Osteocyte (in vitro differentiated cells): ENCODE data around the gene TSHZ3. TPM values are rescaled to one million over a fixed set of nuclear protein-coding genes. Genes with fewer than 3 reads are reported as not detected.

Experiments used
- DNase-seq: peaks from one replicate; pipeline ENCODE4 v3.0.0; 2021; ENCODE audit warnings: mixed read lengths; ENCODE audit not compliant: unreplicated experiment; ENCODE audit errors: extremely low spot score
- H3K27ac Mint-ChIP-seq: one replicate; pipeline ENCODE4 v1.8.0; 2021; ENCODE audit warnings: mild to moderate bottlenecking, mixed read lengths; ENCODE audit not compliant: unreplicated experiment
- H3K27me3 Mint-ChIP-seq: one replicate; pipeline ENCODE4 v1.8.0; 2021; ENCODE audit warnings: mixed read lengths; ENCODE audit not compliant: unreplicated experiment
- H3K36me3 Mint-ChIP-seq: one replicate; pipeline ENCODE4 v1.8.0; 2021; ENCODE audit warnings: mixed read lengths; ENCODE audit not compliant: unreplicated experiment
- H3K4me1 Mint-ChIP-seq: one replicate; pipeline ENCODE4 v1.8.0; 2021; ENCODE audit warnings: mixed read lengths; ENCODE audit not compliant: unreplicated experiment
- H3K4me3 Mint-ChIP-seq: one replicate; pipeline ENCODE4 v1.8.0; 2021; ENCODE audit warnings: mild to moderate bottlenecking, moderate library complexity, mixed read lengths; ENCODE audit not compliant: unreplicated experiment
- H3K9me3 Mint-ChIP-seq: one replicate; pipeline ENCODE4 v1.8.0; 2021; ENCODE audit warnings: mixed read lengths; ENCODE audit not compliant: unreplicated experiment
- CTCF ChIP-seq: fragments of 200-600 bp; sonication (generic); IDR thresholded peaks from 2 replicates; pipeline ENCODE4 v1.5.0; 2021; ENCODE audit warnings: antibody characterized with exemption, mild to moderate bottlenecking, moderate library complexity
- total RNA-seq: library from RNA; stranded (reverse); gene quantifications from 2 replicates; pipeline ENCODE4 v1.2.1, GENCODE V29; 2021

The TSHZ3 gene
- total RNA-seq, 1 donor from 2014 or later, result 10.7 TPM

DNA sequence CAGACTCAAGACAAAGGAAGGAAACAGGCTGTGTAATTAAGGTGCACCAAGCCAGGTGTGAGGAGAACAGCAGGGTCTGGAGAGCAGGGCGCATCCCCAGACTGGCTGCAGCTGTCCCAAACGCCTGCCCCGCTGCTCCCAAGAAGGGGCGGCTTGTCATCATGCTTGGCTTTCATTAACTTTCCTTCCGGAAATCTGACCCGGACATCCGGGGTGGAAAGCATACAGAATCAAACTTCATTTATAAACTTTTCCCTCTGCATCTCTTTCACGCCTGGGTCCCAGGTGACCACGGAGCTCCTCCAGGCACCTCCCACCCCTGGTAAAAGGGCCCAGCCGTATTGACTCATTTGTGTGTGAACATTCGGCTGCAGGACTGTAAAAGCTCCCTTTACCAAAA, 31.7 kb downstream of the TSHZ3 start:
- Mint-ChIP-seq H3K4me3 (no peak overlapping the region), H3K9me3 (no peaks in the 10 kb centered on the region), H3K4me1 (peaks cover 18% of the 10 kb centered on the region), H3K27me3 (no peaks in the 10 kb centered on the region), H3K27ac (no peak overlapping the region), H3K36me3 (no peaks in the 10 kb centered on the region)
- no peak for DNase-seq
- no peak for TF ChIP-seq CTCF

DNA sequence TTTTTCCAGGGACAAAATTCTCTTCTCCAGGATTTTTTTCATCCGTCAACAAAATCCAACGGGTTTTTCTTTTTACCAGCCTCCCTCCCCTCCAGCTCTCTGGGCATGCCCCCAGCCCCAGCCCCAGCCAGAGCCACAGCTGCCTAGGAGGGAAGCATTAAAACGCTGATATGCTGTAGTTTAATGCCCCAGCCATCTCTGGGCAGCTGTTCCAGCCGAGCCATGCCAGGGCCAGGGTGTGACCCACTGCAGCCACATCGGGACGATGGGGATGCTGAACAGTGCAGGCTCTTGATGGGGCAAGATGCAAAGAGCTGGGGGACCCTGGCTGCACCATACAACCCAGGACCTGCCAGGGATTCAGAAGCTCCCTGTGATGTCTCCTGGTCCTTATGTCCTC, 32.1 kb downstream of the TSHZ3 start:
- Mint-ChIP-seq H3K4me3 (no peak overlapping the region), H3K27ac (no peak overlapping the region)
- DNase-seq, result no peak

DNA sequence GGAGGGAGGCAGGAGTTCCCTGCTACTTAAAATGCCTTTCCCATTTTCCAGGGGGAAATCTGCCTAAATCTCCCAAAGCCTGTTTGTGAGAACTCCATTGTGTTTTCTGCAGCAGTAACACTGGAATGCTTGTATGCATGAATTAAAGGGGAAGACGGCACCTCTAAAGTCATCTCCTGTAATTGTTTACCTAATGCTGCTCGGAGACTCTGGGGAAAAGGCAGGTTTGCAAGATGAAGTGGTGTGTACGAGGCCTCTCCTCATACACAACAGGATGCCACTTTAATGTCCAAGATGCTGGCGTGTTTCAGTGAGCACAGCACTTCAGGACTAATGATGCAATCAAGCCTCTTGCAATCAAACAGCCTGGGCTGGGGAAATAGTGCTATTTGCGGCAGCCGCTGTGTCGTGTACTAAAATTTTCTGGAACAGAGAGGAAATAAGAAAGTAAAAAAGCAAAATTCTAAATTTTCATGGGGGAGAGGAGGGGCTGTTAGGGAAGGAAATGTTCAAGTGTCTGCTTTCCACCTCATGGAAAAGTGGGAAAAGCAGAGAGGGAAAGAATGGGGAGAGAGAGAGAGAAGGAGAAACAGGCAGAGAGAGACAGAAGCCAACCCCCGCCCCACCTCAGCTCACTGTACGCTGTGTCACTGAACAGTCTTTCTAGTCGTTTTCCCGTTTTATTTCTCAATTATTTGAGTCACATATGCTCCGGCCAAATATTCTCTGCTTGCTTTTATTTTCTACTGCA, 32.9 kb downstream of the TSHZ3 start:
- Mint-ChIP-seq H3K9me3 (no peaks in the 10 kb centered on the region), H3K4me1 (peaks cover 27% of the 10 kb centered on the region), H3K27ac (peak overlapping the region; percentile 59), H3K36me3 (no peaks in the 10 kb centered on the region), H3K27me3 (no peaks in the 10 kb centered on the region), H3K4me3 (peak overlapping the region; percentile 44)
- no peak for TF ChIP-seq CTCF
- no peak for DNase-seq

More for the DNA sequence above, 32.1 kb downstream of the TSHZ3 start:
- no peak for TF ChIP-seq CTCF
- Mint-ChIP-seq H3K9me3 (no peaks in the 10 kb centered on the region), H3K4me1 (peaks cover 22% of the 10 kb centered on the region), H3K36me3 (no peaks in the 10 kb centered on the region), H3K27me3 (no peaks in the 10 kb centered on the region)

DNA sequence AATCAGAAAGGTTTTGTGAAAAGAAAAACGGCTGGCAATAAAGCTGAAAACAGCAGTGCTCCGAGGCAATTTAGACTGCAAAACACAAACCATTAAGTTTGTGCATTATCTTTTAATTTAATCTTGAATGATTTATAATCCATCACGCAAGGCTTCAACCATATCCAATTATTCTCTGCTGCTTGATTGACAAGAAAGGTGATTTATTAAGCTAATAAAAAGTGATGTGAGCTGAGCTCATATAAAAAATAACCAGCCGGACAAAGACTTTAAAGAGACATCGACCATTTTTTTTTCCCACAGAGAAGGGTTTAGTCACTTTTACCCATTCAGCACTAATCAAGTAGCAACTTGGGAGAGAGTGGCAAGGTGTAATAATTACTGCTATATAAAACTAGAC, 33.6 kb downstream of the TSHZ3 start:
- no peak overlapping the region for H3K27ac Mint-ChIP-seq
- no peaks in the 10 kb centered on the region for H3K27me3 Mint-ChIP-seq
- peaks cover 32% of the 10 kb centered on the region for H3K4me1 Mint-ChIP-seq
- no peak for DNase-seq
- no peaks in the 10 kb centered on the region for H3K36me3 Mint-ChIP-seq
- H3K9me3 Mint-ChIP-seq, result no peaks in the 10 kb centered on the region
- no peak for TF ChIP-seq CTCF
- no peak overlapping the region for H3K4me3 Mint-ChIP-seq

DNA sequence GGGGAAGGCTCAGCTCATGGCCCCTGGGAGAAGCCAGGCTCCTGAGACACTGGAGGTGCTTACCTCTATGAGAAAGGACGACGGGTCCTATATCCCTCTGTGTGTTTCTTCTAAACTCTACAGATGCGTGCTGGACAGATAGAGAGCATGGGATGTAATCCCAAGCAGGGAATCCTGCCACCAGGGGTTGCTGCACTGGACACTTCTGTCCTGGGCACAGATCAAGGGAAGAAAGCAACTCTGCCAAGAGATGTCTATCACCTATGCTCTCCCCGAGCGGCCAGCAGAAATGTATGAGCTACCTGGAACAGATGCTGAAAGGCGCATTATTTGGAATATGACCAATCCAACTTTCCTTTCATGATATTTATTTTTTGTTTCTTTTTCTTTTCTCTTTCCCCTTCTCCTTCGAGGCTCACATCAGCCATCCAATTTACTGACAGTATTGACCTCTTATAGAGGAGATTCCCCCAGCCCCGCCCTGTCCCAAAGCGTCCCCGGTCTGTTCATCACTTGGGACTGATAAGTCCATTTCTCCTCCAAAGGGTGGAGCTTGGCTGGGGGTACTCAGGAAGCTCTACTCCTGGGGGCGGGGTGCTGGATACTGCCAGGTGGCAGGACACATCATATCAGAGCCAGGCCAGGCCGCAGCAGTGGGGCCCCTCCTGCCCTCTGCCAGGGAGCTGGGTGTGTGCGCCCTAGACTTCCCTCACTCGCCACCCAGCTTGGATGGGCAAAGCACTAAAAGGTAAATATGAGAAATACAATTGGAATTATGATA, 34.2 kb downstream of the TSHZ3 start:
- Mint-ChIP-seq H3K27ac (no peak overlapping the region), H3K9me3 (no peaks in the 10 kb centered on the region), H3K4me1 (peaks cover 32% of the 10 kb centered on the region), H3K36me3 (no peaks in the 10 kb centered on the region), H3K27me3 (no peaks in the 10 kb centered on the region), H3K4me3 (no peak overlapping the region)
- TF ChIP-seq CTCF, result peak; percentile 17
- DNase-seq, result no peak
